Hepatocyte (in vitro differentiated cells): ENCODE results near the gene NECAB2.

ENCODE experiments used
- CTCF ChIP-seq: fragments of 200-600 bp; sonication (generic); IDR thresholded peaks from 2 replicates; pipeline ENCODE4 v1.5.1; 2016; ENCODE audit warnings: antibody characterized with exemption, mild to moderate bottlenecking; ENCODE audit not compliant: poor library complexity
- EZH2phosphoT487 ChIP-seq: fragments of 200-600 bp; sonication (generic); IDR thresholded peaks from one replicate; pipeline ENCODE4 v1.6.1; 2018; ENCODE audit warnings: antibody characterized with exemption, mild to moderate bottlenecking, low read depth, moderate library complexity; ENCODE audit not compliant: unreplicated experiment, severe bottlenecking

- TF ChIP-seq CTCF (no peak), EZH2phosphoT487 (no peak)
Observed at GRCh38 chr16:83952587-83952939, 15.5 kb upstream of the NECAB2 start.
